Measurements from ENCODE around the gene CANT1. TPM values are rescaled to one million over a fixed set of nuclear protein-coding genes. Genes with fewer than 3 reads are reported as not detected.

Gene CANT1
- total RNA-seq (2022) (68.9 and 86.4 TPM in 2 replicates), Bru-seq, nascent RNA (percentile 65 among the genes with signal in this experiment), BruChase-seq, experiment 1, labeled RNA remaining after a 2-hour chase (percentile 81 among the genes with signal in this experiment), BruChase-seq, experiment 2, labeled RNA remaining after a 6-hour chase (percentile 83 among the genes with signal in this experiment)
- long read RNA-seq, transcript CANT1-201 (4 exons, 3,534 nt), result minor isoform, 11 of 72 reads
- long read RNA-seq, transcript CANT1-202 (5 exons, 3,252 nt), result major isoform, 22 of 72 reads
- long read RNA-seq, partial matches to known transcripts, result 6 of 72 reads
- long read RNA-seq, other reads (novel, unspliced or antisense), result 26 of 72 reads

DNA sequence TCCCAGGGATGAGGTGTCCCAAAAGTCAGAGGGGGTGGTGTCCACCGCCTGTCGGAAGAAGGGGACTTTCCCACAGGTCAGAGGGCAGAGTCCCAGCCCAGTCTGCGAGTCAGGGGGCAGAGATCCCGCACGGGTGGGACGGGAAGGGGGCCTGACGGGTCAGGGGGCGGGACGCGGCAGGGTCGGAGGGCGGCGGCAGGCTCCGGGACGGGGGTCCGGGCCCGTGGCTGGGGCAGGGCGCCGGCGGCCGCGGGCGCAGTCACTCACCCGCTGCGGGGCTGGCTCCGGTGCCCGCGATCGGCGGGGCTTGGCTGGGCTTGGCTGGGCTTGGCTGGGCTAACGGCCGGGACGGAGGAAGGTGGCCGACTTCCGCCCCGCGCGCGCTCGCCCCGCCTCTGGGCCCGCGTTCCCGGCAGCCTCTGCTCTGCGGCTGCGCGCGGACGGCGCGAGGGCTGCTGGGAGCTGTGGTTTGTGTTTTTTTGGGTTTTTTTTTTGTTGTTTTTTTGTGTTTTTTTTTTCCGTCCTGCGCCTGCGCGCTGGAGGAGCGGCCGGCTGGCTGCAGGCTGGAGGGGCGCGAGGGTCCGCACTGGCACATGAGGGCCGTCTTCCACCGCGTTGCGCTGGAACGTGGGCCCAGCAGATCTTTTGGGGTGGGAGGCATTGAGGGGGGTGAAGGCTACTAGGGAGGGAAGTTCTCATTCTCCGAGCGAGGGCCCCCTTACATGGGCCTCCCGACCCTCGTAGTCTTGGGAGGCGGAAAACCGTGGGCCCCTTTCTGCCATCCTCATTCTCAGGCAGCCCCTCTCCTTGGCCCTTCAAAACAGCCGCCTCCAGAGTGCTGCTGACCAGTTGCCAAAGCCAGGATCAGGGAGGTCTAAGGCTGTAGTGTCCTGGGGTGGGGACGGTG, at the start of gene CANT1:
CANT1 (minus strand) TSS at position 368 of the 907 bp plus-strand sequence. CDS start 12,142 bp downstream, outside the sequence.
- POLR2A ChIA-PET, result interaction anchor here (0.6 to 1.0 kb wide), 6 partner anchors 14 to 835 kb away, joined by 3 to 10 read pairs (median 4); no protein-coding TSS in a partner anchor
- H3K4me3 ChIP-seq (ENCODE audit: low read depth, low read length), result peak within 1 kb of the TSS; percentile 91
- Mint-ChIP-seq H3K27me3 (ENCODE audit: insufficient read depth, unreplicated experiment) (no peaks in the 10 kb centered on the region), H3K27ac (ENCODE audit: unreplicated experiment) (peak within 1 kb of the TSS; percentile 92), H3K4me3 (ENCODE audit: unreplicated experiment) (peak within 1 kb of the TSS; percentile 95), H3K4me1 (ENCODE audit: low read depth, unreplicated experiment) (peaks cover 38% of the 10 kb centered on the region), H3K9me3 (ENCODE audit: unreplicated experiment) (peaks cover 25% of the 10 kb centered on the region), H3K36me3 (ENCODE audit: insufficient read depth, unreplicated experiment) (peaks cover 16% of the 10 kb centered on the region)
- DNase-seq, result peak; percentile 83 to 93
- peaks cover 14% of the 10 kb centered on the region for H3K9me3 ChIP-seq
- intact Hi-C loops (cut with micrococcal nuclease; ENCODE audit: unreplicated experiment), result loop anchor here (2.0 kb wide), 1 partner anchor 65 kb away; the partner anchor contains the start of gene ENGASE
- no TSS peak for BruUV-seq (replicated peaks)
- peaks cover 4% of the 10 kb centered on the region; the same call in 1 of the 2 replicates for H3K36me3 ChIP-seq (ENCODE audit: control insufficient read depth, insufficient read depth, low read length)
- no peaks in the 10 kb centered on the region for H3K27me3 ChIP-seq (replicated peaks; ENCODE audit: control insufficient read depth, insufficient read depth, low read length)
- CTCF ChIA-PET, result interaction anchor here (0.6 to 1.0 kb wide), 6 partner anchors 20 to 1678 kb away, joined by 3 to 5 read pairs (median 3); partner anchors contain the start of gene ENGASE
- TF ChIP-seq, protein P1, sequence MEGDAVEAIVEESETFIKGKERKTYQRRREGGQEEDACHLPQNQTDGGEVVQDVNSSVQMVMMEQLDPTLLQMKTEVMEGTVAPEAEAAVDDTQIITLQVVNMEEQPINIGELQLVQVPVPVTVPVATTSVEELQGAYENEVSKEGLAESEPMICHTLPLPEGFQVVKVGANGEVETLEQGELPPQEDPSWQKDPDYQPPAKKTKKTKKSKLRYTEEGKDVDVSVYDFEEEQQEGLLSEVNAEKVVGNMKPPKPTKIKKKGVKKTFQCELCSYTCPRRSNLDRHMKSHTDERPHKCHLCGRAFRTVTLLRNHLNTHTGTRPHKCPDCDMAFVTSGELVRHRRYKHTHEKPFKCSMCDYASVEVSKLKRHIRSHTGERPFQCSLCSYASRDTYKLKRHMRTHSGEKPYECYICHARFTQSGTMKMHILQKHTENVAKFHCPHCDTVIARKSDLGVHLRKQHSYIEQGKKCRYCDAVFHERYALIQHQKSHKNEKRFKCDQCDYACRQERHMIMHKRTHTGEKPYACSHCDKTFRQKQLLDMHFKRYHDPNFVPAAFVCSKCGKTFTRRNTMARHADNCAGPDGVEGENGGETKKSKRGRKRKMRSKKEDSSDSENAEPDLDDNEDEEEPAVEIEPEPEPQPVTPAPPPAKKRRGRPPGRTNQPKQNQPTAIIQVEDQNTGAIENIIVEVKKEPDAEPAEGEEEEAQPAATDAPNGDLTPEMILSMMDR (IDR thresholded peaks at IDR 0.05; ENCODE audit: insufficient read depth in 1 of 2, low read depth in 1 of 2, low read length in 1 of 2, severe bottlenecking in 1 of 2, unreplicated experiment in 1 of 2), result no peak
- H3K4me1 ChIP-seq, result peaks cover 39% of the 10 kb centered on the region

DNA sequence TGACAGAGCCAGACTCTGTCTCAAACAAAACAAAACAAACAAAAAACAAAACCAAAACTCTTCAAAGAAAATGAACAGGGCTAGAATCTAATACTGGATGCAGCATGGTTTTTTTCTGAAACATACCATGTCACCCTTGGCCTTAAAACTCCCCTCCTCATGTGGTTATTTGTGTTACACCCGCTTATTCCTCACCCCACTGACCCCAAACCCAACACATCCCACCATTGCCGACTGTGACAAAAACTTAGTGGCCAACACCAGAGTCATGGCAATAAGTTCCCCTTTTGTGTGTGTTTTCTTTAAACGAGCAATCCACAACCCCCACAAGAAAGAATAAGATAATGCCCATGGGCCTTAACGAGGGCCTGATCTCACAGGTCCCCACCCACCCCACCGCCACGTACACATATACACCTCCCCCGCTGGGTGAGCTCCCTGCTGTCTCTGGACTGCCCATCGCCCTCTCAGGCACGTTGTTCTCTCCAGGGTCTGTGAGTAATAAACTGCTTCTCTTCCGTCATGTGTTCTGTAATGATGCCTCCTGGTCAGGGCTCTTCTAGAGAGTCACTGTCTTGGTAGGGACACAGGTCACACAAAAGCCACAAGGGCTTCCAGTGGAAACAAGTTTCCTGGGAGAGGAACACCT, 48.3 kb upstream of the CANT1 start:
- H3K4me1 Mint-ChIP-seq (ENCODE audit: low read depth, unreplicated experiment), result no peaks in the 10 kb centered on the region
- no peak for DNase-seq
- no peaks in the 10 kb centered on the region for H3K27me3 Mint-ChIP-seq (ENCODE audit: insufficient read depth, unreplicated experiment)
- CTCF ChIA-PET, result no interaction called here
- H3K36me3 Mint-ChIP-seq (ENCODE audit: insufficient read depth, unreplicated experiment), result no peaks in the 10 kb centered on the region
- intact Hi-C loops (cut with micrococcal nuclease; ENCODE audit: unreplicated experiment), result no loop called here
- no peak overlapping the region for H3K4me3 Mint-ChIP-seq (ENCODE audit: unreplicated experiment)
- BruUV-seq (replicated peaks), result no TSS peak
- no peaks in the 10 kb centered on the region for H3K4me1 ChIP-seq
- 0 out of 2 replicates have a peak, but pooled peaks cover 8% of the 10 kb centered on the region for H3K9me3 ChIP-seq
- POLR2A ChIA-PET, result no interaction called here
- H3K4me3 ChIP-seq (ENCODE audit: low read depth, low read length), result no peak overlapping the region
- H3K36me3 ChIP-seq (ENCODE audit: control insufficient read depth, insufficient read depth, low read length), result no peaks in the 10 kb centered on the region
- peaks cover 18% of the 10 kb centered on the region for H3K9me3 Mint-ChIP-seq (ENCODE audit: unreplicated experiment)
- TF ChIP-seq, protein P1 (IDR thresholded peaks at IDR 0.05; ENCODE audit: insufficient read depth in 1 of 2, low read depth in 1 of 2, low read length in 1 of 2, severe bottlenecking in 1 of 2, unreplicated experiment in 1 of 2), result no peak
- no peak overlapping the region for H3K27ac Mint-ChIP-seq (ENCODE audit: unreplicated experiment)
- H3K27me3 ChIP-seq (replicated peaks; ENCODE audit: control insufficient read depth, insufficient read depth, low read length), result no peaks in the 10 kb centered on the region

DNA sequence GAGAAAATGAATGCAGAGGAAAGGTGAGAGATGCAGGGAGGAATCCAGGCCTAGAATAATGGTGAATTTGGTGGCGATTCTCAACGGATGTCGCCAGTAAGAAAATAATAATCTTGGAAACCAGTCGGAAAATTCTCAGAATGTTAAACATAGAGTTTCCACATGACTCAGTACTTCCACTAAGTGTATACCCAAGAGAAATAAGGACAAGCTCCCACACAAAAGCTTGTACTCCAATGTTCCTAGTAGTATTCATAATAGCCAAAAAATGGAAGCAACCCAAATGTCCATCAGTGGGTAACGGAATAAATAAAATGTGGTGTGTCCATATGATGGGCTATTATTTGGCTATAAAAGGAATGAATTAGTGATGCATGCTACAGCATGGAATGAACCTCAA, 45.6 kb upstream of the CANT1 start:
- Histone ChIP-seq H3K9me3 (0 out of 2 replicates have a peak, but pooled peaks cover 8% of the 10 kb centered on the region), H3K4me1 (no peaks in the 10 kb centered on the region), H3K4me3 (ENCODE audit: low read depth, low read length) (no peak overlapping the region), H3K27me3 (replicated peaks; ENCODE audit: control insufficient read depth, insufficient read depth, low read length) (no peaks in the 10 kb centered on the region), H3K36me3 (ENCODE audit: control insufficient read depth, insufficient read depth, low read length) (no peaks in the 10 kb centered on the region)
- DNase-seq, result no peak
- POLR2A ChIA-PET, result no interaction called here
- TF ChIP-seq, protein P1 (IDR thresholded peaks at IDR 0.05; ENCODE audit: insufficient read depth in 1 of 2, low read depth in 1 of 2, low read length in 1 of 2, severe bottlenecking in 1 of 2, unreplicated experiment in 1 of 2), result no peak
- Mint-ChIP-seq H3K27me3 (ENCODE audit: insufficient read depth, unreplicated experiment) (no peaks in the 10 kb centered on the region), H3K36me3 (ENCODE audit: insufficient read depth, unreplicated experiment) (no peaks in the 10 kb centered on the region), H3K4me1 (ENCODE audit: low read depth, unreplicated experiment) (no peaks in the 10 kb centered on the region), H3K27ac (ENCODE audit: unreplicated experiment) (no peak overlapping the region), H3K9me3 (ENCODE audit: unreplicated experiment) (peaks cover 18% of the 10 kb centered on the region), H3K4me3 (ENCODE audit: unreplicated experiment) (no peak overlapping the region)
- CTCF ChIA-PET, result no interaction called here
- intact Hi-C loops (cut with micrococcal nuclease; ENCODE audit: unreplicated experiment), result no loop called here
- BruUV-seq (replicated peaks), result no TSS peak
